ENCODE data around the gene EPHB1. TPM values are rescaled to one million over a fixed set of nuclear protein-coding genes. Genes with fewer than 3 reads are reported as not detected.
"Not testable (repeated sequence)": the region's sequence is repeated elsewhere in the genome, so short reads cannot be mapped to it uniquely, and the experiment has no call there.

The EPHB1 gene
- total RNA-seq, 4 donors from 2014 or later: 0.82 to 2.2 (median 1.2) TPM

DNA sequence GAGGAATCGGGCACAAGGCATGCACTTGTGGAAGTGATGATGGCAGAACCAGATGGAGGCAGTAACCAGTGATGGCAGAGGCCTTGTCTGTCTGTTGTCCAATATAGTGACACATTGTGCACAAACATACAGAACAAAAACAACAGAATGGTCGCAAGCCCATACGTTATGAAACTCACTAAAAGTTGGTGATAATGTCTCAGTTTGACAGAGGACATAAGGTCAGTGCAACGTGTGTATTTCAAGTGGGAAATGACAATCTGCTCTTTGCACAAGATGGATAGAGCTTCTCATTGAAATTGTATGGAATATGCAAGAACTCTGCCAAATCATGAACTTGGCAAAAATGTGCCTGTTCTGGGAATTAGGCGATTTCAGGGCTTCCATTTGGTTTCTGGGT, 169.2 kb downstream of the EPHB1 start:
- TF ChIP-seq EP300 (IDR thresholded peaks at IDR 0.05; ENCODE audit: low read depth) (no peak), POLR2A (IDR thresholded peaks at IDR 0.05) (no peak), POLR2AphosphoS5 (IDR thresholded peaks at IDR 0.05) (no peak)
- TF ChIP-seq, protein P1, sequence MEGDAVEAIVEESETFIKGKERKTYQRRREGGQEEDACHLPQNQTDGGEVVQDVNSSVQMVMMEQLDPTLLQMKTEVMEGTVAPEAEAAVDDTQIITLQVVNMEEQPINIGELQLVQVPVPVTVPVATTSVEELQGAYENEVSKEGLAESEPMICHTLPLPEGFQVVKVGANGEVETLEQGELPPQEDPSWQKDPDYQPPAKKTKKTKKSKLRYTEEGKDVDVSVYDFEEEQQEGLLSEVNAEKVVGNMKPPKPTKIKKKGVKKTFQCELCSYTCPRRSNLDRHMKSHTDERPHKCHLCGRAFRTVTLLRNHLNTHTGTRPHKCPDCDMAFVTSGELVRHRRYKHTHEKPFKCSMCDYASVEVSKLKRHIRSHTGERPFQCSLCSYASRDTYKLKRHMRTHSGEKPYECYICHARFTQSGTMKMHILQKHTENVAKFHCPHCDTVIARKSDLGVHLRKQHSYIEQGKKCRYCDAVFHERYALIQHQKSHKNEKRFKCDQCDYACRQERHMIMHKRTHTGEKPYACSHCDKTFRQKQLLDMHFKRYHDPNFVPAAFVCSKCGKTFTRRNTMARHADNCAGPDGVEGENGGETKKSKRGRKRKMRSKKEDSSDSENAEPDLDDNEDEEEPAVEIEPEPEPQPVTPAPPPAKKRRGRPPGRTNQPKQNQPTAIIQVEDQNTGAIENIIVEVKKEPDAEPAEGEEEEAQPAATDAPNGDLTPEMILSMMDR (IDR thresholded peaks at IDR 0.05): no peak
- Histone ChIP-seq H3K4me1 (no peaks in the 10 kb centered on the region), H3K27me3 (no peaks in the 10 kb centered on the region), H3K27ac (no peak overlapping the region), H3K36me3 (no peaks in the 10 kb centered on the region), H3K9me3 (no peaks in the 10 kb centered on the region), H3K4me3 (no peak overlapping the region)
- in situ Hi-C loops (cut with MboI; ENCODE audit: low pct_ligation_motif_present in 1 of 4, low pct_unique_long_range_greater_than_20kb in 1 of 4, low sequenced_read_pairs in 3 of 4) (no loop called here), intact Hi-C loops (cut with DNase I; ENCODE audit: low total_unique reads) (no loop called here)
- WGBS, 2 donors (ENCODE audit: low coverage in 1 of 2): 64 to 80% methylated on average over 4 to 5 of the region's 5 CpGs
- DNase-seq: no peak

DNA sequence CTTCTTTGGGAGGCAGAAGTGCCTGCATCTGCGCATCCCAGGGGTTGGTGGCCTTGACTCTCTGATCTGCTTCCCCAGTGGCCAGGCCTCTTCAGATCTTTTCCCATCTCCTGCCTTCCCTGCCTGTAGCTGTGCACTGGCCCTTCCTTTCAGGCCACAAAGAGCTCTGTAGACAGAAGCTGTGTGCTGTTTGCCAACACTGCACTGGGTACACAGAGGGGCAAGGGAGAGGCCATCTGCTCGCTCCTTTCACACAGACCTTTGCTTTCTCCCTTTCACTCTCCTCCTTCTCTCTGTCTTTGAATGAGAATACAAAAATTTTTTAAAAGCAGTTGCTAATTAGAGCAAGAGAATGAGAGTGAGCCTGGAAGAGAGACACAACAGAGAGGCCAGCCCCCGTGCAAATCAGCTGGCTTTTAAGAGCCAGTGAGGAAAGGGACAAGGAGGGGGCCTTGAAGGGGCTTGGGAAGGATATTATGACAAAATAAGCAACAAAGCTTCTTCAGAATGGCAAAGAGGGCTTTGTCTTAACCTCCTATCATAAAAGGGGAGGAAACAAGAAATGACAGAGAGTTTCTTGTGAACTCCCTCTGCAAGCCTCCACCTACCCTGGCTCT, 170.9 kb downstream of the EPHB1 start:
- Histone ChIP-seq H3K27me3 (no peaks in the 10 kb centered on the region), H3K9me3 (no peaks in the 10 kb centered on the region), H3K4me3 (no peak overlapping the region), H3K27ac (no peak overlapping the region), H3K36me3 (no peaks in the 10 kb centered on the region), H3K4me1 (no peaks in the 10 kb centered on the region)
- WGBS, 2 donors (ENCODE audit: low coverage in 1 of 2): 47 to 74% methylated on average over 2 to 3 of the region's 3 CpGs
- in situ Hi-C loops (cut with MboI; ENCODE audit: low pct_ligation_motif_present in 1 of 4, low pct_unique_long_range_greater_than_20kb in 1 of 4, low sequenced_read_pairs in 3 of 4): no loop called here
- no peak for DNase-seq
- TF ChIP-seq POLR2A (IDR thresholded peaks at IDR 0.05) (no peak), POLR2AphosphoS5 (IDR thresholded peaks at IDR 0.05) (no peak), EP300 (IDR thresholded peaks at IDR 0.05; ENCODE audit: low read depth) (no peak)
- TF ChIP-seq, protein P1 (IDR thresholded peaks at IDR 0.05): no peak
- intact Hi-C loops (cut with DNase I; ENCODE audit: low total_unique reads): no loop called here

DNA sequence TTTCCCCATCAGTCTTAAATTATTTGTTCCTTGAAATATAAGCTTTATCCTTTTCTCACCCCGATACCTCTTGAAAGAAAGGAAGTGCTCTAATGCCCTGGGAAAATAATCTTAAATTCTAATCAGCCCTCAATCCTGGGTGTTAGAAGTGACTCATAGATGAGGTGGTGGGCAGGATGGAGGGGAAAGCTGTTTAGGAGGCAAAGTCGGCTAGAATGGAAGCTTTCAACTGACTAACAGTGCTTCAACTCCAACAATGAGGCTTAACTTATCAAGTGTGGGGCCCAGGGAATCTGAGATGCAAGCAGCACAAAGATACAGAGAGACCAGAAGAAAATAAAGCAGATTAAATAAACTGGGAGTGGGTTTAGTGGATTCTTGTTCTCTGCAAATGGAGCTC, 175.8 kb downstream of the EPHB1 start:
- no peak overlapping the region for H3K4me3 ChIP-seq
- no peak overlapping the region for H3K27ac ChIP-seq
- H3K36me3 ChIP-seq: no peaks in the 10 kb centered on the region
- intact Hi-C loops (cut with DNase I; ENCODE audit: low total_unique reads): no loop called here
- TF ChIP-seq POLR2A (IDR thresholded peaks at IDR 0.05) (no peak), POLR2AphosphoS5 (IDR thresholded peaks at IDR 0.05) (no peak), EP300 (IDR thresholded peaks at IDR 0.05; ENCODE audit: low read depth) (no peak)
- TF ChIP-seq, protein P1 (IDR thresholded peaks at IDR 0.05): no peak
- no peaks in the 10 kb centered on the region for H3K9me3 ChIP-seq
- 68 to 73% methylated on average over 2 of the region's 2 CpGs for WGBS, 2 donors (ENCODE audit: low coverage in 1 of 2)
- DNase-seq: no peak
- H3K27me3 ChIP-seq: no peaks in the 10 kb centered on the region
- in situ Hi-C loops (cut with MboI; ENCODE audit: low pct_ligation_motif_present in 1 of 4, low pct_unique_long_range_greater_than_20kb in 1 of 4, low sequenced_read_pairs in 3 of 4): no loop called here
- H3K4me1 ChIP-seq: no peaks in the 10 kb centered on the region

DNA sequence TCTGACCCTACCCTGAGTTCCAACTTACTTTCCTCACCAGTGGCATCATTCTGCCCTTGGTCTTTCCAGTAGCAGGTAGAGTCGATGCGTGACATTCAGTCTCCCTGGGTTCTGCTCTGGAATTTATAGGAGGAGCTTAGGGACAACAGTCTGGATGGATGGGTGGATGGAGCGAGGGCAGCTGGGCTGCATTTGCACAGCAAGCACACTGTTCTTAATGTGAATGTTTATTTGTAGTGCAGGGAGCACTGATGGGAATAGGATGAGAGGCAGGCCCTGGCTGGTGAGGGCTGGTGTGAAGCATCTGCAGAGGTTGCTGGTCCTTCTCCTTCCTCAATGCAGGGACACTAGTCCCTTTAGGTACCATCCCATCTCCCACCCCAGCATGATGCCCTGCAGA, 176.2 kb downstream of the EPHB1 start:
- TF ChIP-seq POLR2AphosphoS5 (IDR thresholded peaks at IDR 0.05) (no peak), POLR2A (IDR thresholded peaks at IDR 0.05) (no peak), EP300 (IDR thresholded peaks at IDR 0.05; ENCODE audit: low read depth) (no peak)
- TF ChIP-seq, protein P1 (IDR thresholded peaks at IDR 0.05): no peak
- in situ Hi-C loops (cut with MboI; ENCODE audit: low pct_ligation_motif_present in 1 of 4, low pct_unique_long_range_greater_than_20kb in 1 of 4, low sequenced_read_pairs in 3 of 4) (no loop called here), intact Hi-C loops (cut with DNase I; ENCODE audit: low total_unique reads) (no loop called here)
- H3K36me3 ChIP-seq: no peaks in the 10 kb centered on the region
- no peaks in the 10 kb centered on the region for H3K9me3 ChIP-seq
- H3K27me3 ChIP-seq: no peaks in the 10 kb centered on the region
- DNase-seq: no peak
- H3K4me3 ChIP-seq: no peak overlapping the region
- WGBS, 2 donors (ENCODE audit: low coverage in 1 of 2): 76 to 83% methylated on average over 2 to 3 of the region's 3 CpGs
- no peak overlapping the region for H3K27ac ChIP-seq
- H3K4me1 ChIP-seq: no peaks in the 10 kb centered on the region

DNA sequence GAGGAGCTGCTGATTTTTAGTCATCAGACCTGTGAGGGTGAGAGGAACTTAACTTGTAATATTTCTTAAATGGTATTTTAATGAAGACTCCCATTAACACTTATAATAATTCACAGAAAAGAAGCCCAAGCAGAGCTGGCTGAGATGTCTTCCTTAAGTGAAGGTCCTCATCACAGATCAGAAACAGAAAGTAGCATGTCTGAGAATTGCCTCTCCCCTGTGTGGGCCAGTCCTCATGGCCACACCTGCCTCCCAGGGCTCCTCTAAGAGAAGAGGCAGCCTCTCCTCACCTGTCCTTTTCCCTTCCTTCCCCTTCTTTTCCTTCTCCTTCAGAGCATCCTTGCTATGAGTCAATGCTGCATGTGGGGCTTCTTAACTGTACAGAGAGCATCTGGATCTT, 176.8 kb downstream of the EPHB1 start:
- H3K27ac ChIP-seq; H3K36me3 ChIP-seq; H3K27me3 ChIP-seq; H3K4me3 ChIP-seq; intact Hi-C loops (cut with DNase I; ENCODE audit: low total_unique reads); H3K4me1 ChIP-seq; DNase-seq; H3K9me3 ChIP-seq; in situ Hi-C loops (cut with MboI; ENCODE audit: low pct_ligation_motif_present in 1 of 4, low pct_unique_long_range_greater_than_20kb in 1 of 4, low sequenced_read_pairs in 3 of 4): not testable (repeated sequence)

Measured in transverse colon (tissue), 4 donors.